Amygdala (tissue), 56 donors: Measurements from ENCODE around the gene HNF4A.
A peak's percentile ranks its signal among the peaks of the same experiment; 100 is the strongest.
"Not testable (repeated sequence)": the region's sequence is repeated elsewhere in the genome, so short reads cannot be mapped to it uniquely, and the experiment has no call there.

Experiments used
- DNase-seq, 56 donors: peaks; one replicate each; lab custom pipeline; 2025; lab: John Stamatoyannopoulos, UW

The HNF4A gene

DNA sequence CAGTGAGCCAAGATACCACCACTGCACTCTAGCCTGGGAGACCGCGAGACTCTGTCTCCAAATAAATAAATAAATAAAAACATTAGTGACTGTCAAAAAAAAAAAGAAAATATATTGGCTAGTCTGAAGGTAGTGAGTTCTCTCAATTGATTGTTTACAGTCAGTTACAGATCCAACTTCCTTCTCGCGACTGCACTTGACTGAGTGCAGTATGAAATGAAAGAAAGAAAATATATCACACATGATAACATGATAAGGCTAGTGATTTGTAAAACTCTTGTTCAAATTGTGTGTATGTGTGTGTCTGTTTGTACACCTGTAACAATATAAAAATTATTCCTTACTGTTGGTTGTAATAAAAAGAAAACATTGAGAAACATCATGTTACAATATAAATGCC, 10.8 kb upstream of the HNF4A start:
- no peak for DNase-seq

DNA sequence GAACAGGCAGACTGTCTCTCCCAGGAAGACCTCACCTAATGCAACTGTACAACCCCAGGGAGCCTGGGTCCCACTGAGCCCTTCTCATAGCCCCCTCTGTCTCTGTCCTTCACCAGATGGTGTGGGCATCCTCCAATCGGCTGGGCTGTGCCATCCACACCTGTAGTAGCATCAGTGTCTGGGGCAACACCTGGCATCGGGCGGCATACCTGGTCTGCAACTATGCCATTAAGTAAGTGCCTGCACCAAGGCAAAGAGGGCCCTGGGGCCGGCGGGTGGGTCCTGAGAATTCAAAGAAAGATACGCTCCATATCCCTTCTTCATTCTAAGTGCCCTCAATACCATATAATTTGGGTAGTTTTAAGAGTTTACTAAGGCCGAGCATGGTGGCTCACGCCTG, 10.4 kb upstream of the HNF4A start:
- no peak for DNase-seq

DNA sequence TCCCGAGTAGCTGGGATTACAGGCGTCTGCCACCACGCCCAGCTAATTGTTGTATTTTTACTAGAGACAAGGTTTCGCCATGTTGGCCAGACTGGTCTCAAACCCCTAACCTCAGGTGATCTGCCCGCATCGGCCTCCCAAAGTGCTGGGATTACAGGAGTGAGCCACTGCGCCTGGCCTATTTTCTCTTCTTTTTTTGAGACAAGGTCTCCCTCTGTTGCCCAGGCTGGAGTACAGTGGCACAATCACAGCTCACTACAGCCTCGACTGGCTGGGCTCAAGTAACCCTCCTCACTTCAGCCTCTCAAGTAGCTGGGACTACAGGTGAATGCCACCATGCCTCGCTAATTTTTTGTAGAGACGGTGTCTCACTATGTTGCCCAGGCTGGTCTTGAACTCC, 9.6 kb upstream of the HNF4A start:
- DNase-seq = not testable (repeated sequence)

GRCh38 chr20:44348168-44348659, 7.3 kb upstream of the HNF4A start:
- DNase-seq = no peak

DNA sequence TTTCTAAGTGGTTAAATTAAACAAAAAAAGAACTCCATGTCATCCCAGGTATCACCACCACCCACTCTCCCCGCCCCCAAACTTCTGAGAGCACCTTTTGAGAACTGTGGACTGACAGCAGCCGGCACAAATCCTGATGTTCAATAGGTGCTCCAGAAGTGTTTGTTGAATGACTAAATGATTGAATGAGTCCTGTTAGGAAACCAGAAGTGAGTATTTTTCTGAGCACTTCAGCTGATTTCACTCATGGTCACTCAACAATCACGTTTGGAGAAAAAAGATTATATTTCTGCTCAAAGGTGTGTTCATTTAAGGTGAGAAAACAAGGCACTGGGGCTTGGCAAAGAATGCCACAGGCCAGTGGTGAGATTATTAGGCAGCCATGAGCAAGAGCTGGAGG, 6.2 kb upstream of the HNF4A start:
- no peak for DNase-seq

DNA sequence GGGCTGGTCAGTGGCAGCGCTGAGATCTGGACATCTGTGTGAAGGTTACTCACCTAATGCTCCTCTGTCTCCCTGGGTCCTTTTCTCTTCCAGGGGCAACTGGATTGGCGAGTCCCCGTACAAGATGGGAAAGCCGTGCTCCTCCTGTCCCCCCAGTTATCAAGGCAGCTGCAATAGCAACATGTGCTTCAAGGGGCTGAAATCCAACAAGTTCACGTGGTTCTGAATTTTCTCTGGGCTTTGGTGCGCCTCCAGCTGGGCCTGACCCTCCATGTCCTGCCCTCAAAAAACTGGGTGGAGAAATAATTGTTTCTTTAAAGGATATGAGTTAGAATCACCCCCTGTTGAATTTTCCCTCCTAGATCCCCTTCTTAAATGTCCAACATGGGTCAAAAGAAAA, 4.9 kb upstream of the HNF4A start:
- DNase-seq = no peak

GRCh38 chr20:44354979-44355497, 461 bp upstream of the HNF4A start:
- DNase-seq = no peak

DNA sequence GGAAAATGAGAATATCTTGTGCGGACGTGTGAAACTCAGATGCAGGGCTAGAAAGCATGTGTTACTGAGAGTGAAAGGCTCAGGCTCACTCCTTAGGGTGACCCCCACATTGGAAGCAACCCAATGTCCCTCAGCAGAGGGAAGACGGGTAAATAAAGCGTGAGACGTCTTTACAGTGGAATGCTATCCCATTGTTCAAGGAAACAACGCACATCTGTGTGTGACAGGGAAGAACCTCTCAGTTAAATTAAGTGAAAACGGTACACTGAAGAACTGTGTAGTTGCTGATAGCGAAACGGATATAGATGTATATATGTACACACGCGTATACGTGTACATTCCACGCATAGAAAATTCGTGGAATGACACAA, 839 bp downstream of the HNF4A start:
- no peak for DNase-seq

GRCh38 chr20:44357020-44357419, 1.5 kb downstream of the HNF4A start:
- no peak for DNase-seq

- DNase-seq = no peak
Measured at GRCh38 chr20:44357555-44358125, 2.1 kb downstream of the HNF4A start.

GRCh38 chr20:44358776-44359175, 3.3 kb downstream of the HNF4A start:
- DNase-seq = no peak

DNA sequence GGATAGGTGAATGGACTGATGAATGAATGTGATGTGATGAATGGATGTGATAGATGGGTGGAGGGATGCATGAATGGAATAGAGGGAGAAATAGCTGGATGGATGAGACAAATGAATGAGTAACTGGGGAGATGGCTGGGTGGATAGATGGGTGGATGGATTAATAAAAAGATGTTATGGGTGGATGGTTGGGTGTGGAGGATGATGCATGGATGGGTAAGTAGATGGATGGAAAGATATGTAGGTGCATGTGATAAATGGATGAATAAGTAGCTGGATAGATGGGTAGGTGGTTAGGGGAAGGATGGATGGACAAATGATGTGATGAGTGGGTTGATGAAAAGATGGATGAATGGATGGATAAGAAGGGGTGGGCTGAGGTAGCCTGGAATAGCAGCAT, 4.7 kb downstream of the HNF4A start:
- DNase-seq = no peak

GRCh38 chr20:44361021-44361420, 5.5 kb downstream of the HNF4A start:
- DNase-seq = no peak

GRCh38 chr20:44362466-44362940, 7.0 kb downstream of the HNF4A start:
- no peak for DNase-seq

DNA sequence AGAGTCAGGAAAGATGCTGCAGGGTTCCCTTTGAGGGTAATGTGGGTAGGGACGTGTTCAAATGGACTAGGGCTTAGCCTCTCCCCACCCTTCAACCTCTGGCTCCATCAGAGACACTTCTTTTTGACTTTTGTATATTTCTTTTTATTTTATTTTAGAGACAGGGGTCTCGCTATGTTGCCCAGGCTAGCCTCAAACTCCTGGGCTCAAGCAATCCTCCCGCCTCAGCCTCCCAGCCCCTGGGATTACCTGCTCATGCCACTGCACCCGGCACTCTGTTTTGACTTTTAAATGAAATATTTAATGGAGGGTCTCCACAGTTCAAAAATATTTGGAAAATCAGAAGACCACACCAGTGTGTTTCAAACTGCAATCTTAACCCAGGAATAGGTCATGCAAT, 8.6 kb downstream of the HNF4A start:
- DNase-seq = no peak

DNA sequence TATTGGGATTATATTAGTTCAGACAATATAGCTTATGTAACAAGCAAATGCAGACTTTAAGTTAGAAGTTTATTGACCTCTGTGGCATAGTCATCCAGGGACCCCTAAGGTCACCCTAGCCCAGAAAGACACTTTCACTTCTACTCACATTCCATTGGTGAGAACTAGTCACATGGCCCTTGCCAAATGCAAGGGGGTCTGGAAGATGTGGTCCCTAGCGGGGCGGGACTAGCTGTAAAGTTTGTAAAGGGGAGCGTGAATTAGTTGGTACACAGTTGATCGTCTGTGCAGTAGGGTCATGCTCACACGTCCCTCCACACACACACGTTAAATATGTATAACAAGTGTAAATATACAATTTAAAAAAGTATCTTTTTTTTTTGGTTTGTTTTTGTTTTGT, 9.3 kb downstream of the HNF4A start:
- DNase-seq = no peak

DNA sequence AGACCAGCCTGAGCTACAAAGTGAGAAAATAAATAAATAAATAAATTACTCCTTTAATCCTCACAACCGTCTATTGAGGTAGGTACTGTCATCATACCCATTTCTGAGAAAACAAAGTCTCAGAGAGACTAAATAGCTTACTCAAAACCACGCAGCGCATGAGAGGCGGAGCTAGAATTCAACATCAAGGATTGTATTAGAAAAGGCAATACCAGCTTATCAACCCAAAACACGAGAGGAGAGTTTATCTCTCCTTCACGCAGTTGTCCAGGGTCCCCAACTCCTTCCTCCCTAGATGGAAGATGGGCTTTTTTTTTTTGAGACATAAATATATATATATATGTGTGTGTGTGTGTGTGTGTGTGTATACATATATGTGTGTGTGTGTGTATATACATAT, 12.2 kb downstream of the HNF4A start:
- no peak for DNase-seq

DNA sequence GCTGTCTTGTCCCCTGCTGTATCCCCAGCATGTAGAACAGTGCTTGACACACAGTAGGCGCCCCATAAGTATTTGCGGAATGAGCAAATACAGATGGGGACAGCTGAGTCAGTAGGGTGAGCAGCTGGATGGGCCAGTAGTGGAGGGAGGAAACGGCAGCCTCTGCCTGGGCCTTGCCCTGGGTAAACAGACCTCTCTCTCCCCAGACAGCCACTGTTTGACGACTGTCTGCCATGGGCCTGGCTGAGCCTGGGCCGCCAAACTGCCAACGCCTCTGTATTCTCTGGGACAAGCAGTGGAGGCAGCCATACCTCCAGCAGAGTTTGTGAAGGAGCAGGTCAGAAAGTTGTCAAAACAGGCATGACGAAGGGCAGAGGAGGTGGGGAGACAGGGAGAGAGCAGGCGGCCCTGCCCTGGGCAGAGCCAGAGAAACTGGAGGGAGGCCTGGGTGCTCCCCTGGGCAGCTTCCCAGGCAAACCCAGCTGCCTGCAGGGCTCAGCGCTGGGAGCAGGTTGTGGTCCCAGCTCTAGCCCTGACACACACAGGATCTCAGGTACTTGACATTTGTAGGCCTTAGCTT, 15.2 kb downstream of the HNF4A start:
- DNase-seq = no peak

GRCh38 chr20:44382641-44383040, 27.1 kb downstream of the HNF4A start:
- DNase-seq = no peak

DNA sequence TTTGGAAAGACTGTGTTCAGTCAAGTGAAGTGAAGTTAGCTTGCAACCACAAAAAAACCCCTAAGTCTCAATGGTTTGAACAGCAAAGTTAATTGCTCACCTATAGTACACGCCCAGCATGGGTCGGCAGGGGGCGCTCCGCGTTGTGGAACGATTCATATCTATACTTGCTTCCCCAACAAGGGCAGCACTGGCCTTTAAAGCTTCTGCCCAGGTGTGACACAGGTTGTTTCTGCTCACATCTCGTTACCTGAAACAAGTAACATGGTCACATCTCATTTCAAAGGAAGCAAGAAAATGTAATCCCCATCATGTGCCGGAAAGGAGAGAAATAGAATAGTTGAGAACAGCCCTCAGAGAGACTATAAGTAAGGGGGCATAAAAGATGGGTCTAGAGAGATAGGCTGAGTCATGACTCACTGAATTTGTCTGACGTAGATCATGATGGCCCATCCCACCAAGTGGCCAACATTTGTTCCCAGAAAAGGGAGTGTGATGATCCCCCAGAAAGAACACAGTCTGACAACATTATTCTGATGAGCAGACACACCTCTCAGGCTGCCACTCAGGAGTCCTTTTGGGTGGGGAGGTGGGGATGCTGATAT, 29.0 kb downstream of the HNF4A start:
- peak in 40 of 56 donors; percentile 1 to 82 (median 25) for DNase-seq

- DNase-seq = peak in 37 of 56 donors; percentile 2 to 64 (median 23)
Measured at GRCh38 chr20:44388466-44389023, 33.0 kb downstream of the HNF4A start.

DNA sequence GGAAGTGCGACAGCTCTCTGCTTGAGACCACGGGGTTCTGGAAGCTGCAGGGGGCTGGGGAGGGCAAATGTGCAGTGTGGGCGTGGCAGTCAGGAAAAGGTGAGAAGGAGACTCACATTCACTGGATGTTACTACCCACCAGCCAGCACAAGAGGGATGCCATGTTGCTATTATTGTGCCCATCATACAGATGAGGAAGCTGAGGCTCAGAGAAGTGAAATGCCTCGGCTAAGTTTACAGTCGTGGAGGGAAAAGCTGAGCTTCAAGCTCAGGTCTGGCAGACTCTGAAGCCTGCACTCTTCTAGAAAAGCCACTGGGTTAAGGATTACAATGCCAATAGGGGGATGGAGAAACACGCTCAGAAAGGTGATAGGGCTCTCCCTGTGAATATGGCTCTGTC, 34.4 kb downstream of the HNF4A start:
- no peak for DNase-seq
